ENCODE measurements around the gene INA. TPM values are rescaled to one million over a fixed set of nuclear protein-coding genes. Genes with fewer than 3 reads are reported as not detected.

INA gene
- polyA plus RNA-seq, 1 experiment: 8.5 TPM

DNA sequence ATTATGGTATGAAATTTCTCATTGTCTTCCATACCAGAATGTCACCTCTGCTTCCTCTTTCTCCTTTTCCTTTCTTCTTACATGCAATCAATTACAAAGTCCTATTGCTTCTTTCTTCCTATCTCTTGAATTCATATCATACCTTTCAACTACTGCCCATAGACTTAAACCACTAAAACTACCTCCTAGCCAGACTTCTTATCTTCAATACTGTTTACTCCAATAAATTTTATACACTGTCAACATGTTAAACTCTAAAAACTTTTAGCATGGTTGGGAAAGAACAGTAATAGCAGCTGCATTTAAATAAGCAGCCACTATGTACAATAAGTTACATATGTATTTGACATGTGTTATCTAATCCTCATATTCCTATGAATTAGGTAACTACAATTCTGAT lies 39.1 kb downstream of the INA start:
- H3K4me3 ChIP-seq (ENCODE audit: low read depth, low read length): no peak overlapping the region
- peaks cover 3% of the 10 kb centered on the region for H3K36me3 ChIP-seq (ENCODE audit: control insufficient read depth, insufficient read depth, low read length)
- ChIA-PET POLR2A (no interaction called here), CTCF (interaction anchor here (1.0 to 1.1 kb wide), 2 partner anchors 9 to 10 kb away, joined by 3 to 4 read pairs; no protein-coding TSS in a partner anchor)
- no peaks in the 10 kb centered on the region for H3K27me3 ChIP-seq (ENCODE audit: control insufficient read depth, insufficient read depth, low read length)
- TF ChIP-seq, protein P1, sequence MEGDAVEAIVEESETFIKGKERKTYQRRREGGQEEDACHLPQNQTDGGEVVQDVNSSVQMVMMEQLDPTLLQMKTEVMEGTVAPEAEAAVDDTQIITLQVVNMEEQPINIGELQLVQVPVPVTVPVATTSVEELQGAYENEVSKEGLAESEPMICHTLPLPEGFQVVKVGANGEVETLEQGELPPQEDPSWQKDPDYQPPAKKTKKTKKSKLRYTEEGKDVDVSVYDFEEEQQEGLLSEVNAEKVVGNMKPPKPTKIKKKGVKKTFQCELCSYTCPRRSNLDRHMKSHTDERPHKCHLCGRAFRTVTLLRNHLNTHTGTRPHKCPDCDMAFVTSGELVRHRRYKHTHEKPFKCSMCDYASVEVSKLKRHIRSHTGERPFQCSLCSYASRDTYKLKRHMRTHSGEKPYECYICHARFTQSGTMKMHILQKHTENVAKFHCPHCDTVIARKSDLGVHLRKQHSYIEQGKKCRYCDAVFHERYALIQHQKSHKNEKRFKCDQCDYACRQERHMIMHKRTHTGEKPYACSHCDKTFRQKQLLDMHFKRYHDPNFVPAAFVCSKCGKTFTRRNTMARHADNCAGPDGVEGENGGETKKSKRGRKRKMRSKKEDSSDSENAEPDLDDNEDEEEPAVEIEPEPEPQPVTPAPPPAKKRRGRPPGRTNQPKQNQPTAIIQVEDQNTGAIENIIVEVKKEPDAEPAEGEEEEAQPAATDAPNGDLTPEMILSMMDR (IDR thresholded peaks at IDR 0.05; ENCODE audit: insufficient read depth, low read depth, low read length): no peak
- no peak for DNase-seq (ENCODE audit: low read depth)

DNA sequence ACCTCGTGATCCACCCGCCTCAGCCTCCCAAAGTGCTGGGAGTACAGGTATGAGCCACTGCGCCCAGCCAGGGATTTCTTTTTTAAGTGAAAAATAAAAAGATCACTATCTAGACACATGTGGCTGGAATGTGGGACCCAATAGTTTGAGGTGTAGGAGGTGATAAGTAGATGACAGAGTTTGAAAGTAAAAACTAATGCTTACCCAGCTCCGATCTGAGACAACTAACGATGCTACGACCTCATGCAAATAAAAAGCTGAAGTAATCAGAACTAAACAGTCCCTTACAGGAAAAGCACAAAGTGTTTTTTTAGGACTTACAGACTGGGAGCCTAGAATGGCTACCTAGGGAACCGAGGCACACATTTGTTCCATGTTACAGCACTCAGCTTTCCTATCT lies 51.0 kb downstream of the INA start:
- DNase-seq (ENCODE audit: low read depth): no peak
- POLR2A ChIA-PET: no interaction called here
- H3K36me3 ChIP-seq (ENCODE audit: control insufficient read depth, insufficient read depth, low read length): peaks cover 4% of the 10 kb centered on the region

DNA sequence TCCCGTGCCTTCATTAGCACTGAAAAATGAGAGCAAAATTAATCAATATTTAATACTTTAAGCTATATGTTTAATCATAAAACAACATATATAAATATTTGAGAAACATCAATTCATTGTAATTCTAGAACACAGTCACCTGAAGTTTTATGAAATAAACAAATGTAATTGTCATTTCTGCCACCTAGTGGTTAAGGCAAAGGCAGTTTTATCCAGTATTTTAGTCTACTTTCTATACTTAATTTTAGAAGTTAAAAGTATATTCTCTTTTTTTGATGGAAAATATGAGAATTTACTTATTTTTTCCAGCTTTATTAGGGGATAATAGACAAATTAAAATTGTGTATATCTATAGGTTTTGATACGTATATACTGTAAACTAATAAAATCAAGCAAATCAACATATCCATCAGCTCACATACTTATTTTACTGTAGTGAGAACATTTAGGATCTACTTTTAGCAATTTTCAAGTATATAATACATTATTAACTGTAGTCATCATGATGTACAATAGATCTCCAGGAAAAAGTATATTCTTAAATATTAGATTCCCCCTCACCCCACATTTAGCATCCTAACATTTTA lies 57.1 kb downstream of the INA start:
- ChIA-PET CTCF (interaction anchor here (0.5 to 3.1 kb wide), 20 partner anchors 8 to 499 kb away, joined by 3 to 19 read pairs (median 5); partner anchors contain the start of genes CNNM2, PCGF6 and RPEL1), POLR2A (no interaction called here)
- DNase-seq (ENCODE audit: low read depth): no peak
- Histone ChIP-seq H3K36me3 (ENCODE audit: control insufficient read depth, insufficient read depth, low read length) (peaks cover 4% of the 10 kb centered on the region), H3K4me3 (ENCODE audit: low read depth, low read length) (no peak overlapping the region), H3K27me3 (ENCODE audit: control insufficient read depth, insufficient read depth, low read length) (no peaks in the 10 kb centered on the region)
- TF ChIP-seq, protein P1 (IDR thresholded peaks at IDR 0.05; ENCODE audit: insufficient read depth, low read depth, low read length): peak; percentile 54

More for the DNA sequence above, 51.0 kb downstream of the INA start:
- CTCF ChIA-PET: interaction anchor here (0.6 kb wide), 1 partner anchor 89 kb away, joined by 3 read pairs; no protein-coding TSS in a partner anchor
- TF ChIP-seq, protein P1 (IDR thresholded peaks at IDR 0.05; ENCODE audit: insufficient read depth, low read depth, low read length): no peak
- no peak overlapping the region for H3K4me3 ChIP-seq (ENCODE audit: low read depth, low read length)
- no peaks in the 10 kb centered on the region for H3K27me3 ChIP-seq (ENCODE audit: control insufficient read depth, insufficient read depth, low read length)

DNA sequence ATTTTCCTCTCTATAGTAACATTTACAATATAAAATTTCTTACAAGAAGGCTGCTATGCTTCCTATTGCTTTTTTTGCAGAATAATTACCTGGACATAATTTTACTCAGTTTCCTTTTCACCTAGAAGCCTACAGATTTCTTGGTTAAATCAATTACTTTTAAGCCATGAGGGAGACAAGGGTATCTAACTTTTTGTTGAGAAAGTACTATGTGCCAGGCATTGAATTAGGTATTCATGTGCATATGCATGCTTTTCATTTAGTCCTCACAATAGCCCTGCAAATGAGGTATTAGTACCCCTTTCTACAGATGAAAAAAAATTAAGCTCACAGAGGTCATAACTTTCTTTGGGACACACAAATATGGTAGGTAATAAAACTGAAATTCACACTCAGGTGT lies 57.6 kb downstream of the INA start:
- Histone ChIP-seq H3K4me3 (ENCODE audit: low read depth, low read length) (no peak overlapping the region), H3K36me3 (ENCODE audit: control insufficient read depth, insufficient read depth, low read length) (peaks cover 5% of the 10 kb centered on the region), H3K27me3 (ENCODE audit: control insufficient read depth, insufficient read depth, low read length) (no peaks in the 10 kb centered on the region)
- CTCF ChIA-PET: interaction anchor here (0.5 to 3.1 kb wide), 15 partner anchors 8 to 499 kb away, joined by 3 to 19 read pairs (median 5); partner anchors contain the start of genes CNNM2, PCGF6 and RPEL1
- DNase-seq (ENCODE audit: low read depth): no peak
- TF ChIP-seq, protein P1 (IDR thresholded peaks at IDR 0.05; ENCODE audit: insufficient read depth, low read depth, low read length): no peak
- POLR2A ChIA-PET: no interaction called here

DNA sequence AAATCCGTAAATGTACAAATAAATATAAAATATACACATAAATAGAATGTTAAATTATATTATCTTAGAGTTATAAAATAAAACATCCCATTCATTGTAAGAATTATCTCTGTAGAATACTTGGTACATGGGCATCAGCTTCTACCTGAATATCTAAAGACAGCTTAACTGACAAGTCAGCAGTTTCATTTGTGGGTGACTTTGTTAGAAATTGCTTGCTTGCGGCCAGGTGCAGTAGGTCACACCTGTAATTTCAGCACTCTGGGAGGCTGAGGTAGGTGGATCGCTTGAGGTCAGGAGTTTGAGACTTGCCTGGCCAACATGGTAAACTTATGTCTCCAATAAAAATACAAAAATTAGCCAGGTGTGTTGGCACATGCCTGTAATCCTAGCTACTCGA lies 59.4 kb downstream of the INA start:
- ChIA-PET CTCF (interaction anchor here (0.8 kb wide), 1 partner anchor 92 kb away, joined by 3 read pairs; no protein-coding TSS in a partner anchor), POLR2A (no interaction called here)
- Histone ChIP-seq H3K4me3 (ENCODE audit: low read depth, low read length) (no peak overlapping the region), H3K27me3 (ENCODE audit: control insufficient read depth, insufficient read depth, low read length) (no peaks in the 10 kb centered on the region), H3K36me3 (ENCODE audit: control insufficient read depth, insufficient read depth, low read length) (peaks cover 5% of the 10 kb centered on the region)
- TF ChIP-seq, protein P1 (IDR thresholded peaks at IDR 0.05; ENCODE audit: insufficient read depth, low read depth, low read length): no peak
- DNase-seq (ENCODE audit: low read depth): no peak

Small RNA genes within 50 kb of the gene (small RNA-seq; reads per million reads assigned to genes)
- not detected for gene RNU11-3P (ENCODE audit: insufficient read length, low read depth, low replicate concordance)

Other genes starting within 250 kb of the INA start
- gene NT5C2, start 83.9 kb upstream of the INA start, polyA plus RNA-seq (2011; rRNA removed): 49.3 and 85.0 TPM in 2 replicates
- gene RPEL1, start 31.3 kb upstream of the INA start, polyA plus RNA-seq (2011; rRNA removed): 0.04 TPM in 1 of 2 replicates, not detected in the other
- 3.5 and 7.1 TPM in 2 replicates for gene PCGF6, start 74.0 kb downstream of the INA start, polyA plus RNA-seq (2011; rRNA removed)
- gene TAF5, start 90.8 kb downstream of the INA start, polyA plus RNA-seq (2011; rRNA removed): 1.5 and 2.5 TPM in 2 replicates
- gene ATP5MK, start 119.3 kb downstream of the INA start, polyA plus RNA-seq (2011; rRNA removed): 170 and 324 TPM in 2 replicates
- 15.1 and 17.0 TPM in 2 replicates for gene PDCD11, start 119.5 kb downstream of the INA start, polyA plus RNA-seq (2011; rRNA removed)
- 46.0 and 80.1 TPM in 2 replicates for gene CALHM2, start 175.2 kb downstream of the INA start, polyA plus RNA-seq (2011; rRNA removed)
- not detected in 2 replicates for gene CALHM1, start 181.8 kb downstream of the INA start, polyA plus RNA-seq (2011; rRNA removed)
- gene CALHM3, start 202.1 kb downstream of the INA start, polyA plus RNA-seq (2011; rRNA removed): 0.09 TPM in 1 of 2 replicates, not detected in the other
- gene NEURL1, start 216.6 kb downstream of the INA start, polyA plus RNA-seq (2011; rRNA removed): 0.37 and 0.58 TPM in 2 replicates